Smooth muscle cell (in vitro differentiated cells): ENCODE data around the gene GNA15. TPM values are rescaled to one million over a fixed set of nuclear protein-coding genes. Genes with fewer than 3 reads are reported as not detected.

Experiments
- DNase-seq: peaks from one replicate; lab custom pipeline; 2025; ENCODE audit not compliant: unreplicated experiment; lab: John Stamatoyannopoulos, UW
- H2AFZ ChIP-seq: fragments of 200-600 bp; sonication (generic); 2 replicates; pipeline ENCODE4 v1.6.0; 2016; ENCODE audit warnings: antibody characterized with exemption, low read depth, mild to moderate bottlenecking
- H3F3A ChIP-seq: fragments of 200-600 bp; sonication (generic); 2 replicates; pipeline ENCODE4 v1.6.0; 2017; ENCODE audit warnings: antibody characterized with exemption, low read depth
- H3K27ac ChIP-seq: fragments of 200-600 bp; sonication (generic); 2 replicates; pipeline ENCODE4 v1.5.1; 2016; ENCODE audit warnings: low read depth, mild to moderate bottlenecking
- H3K27me3 ChIP-seq: fragments of 200-600 bp; sonication (generic); 2 replicates; pipeline ENCODE4 v1.6.1; 2016; ENCODE audit warnings: low read depth, mild to moderate bottlenecking
- H3K36me3 ChIP-seq: fragments of 200-600 bp; sonication (generic); 2 replicates; pipeline ENCODE4 v1.5.1; 2016; ENCODE audit warnings: low read depth
- H3K4me1 ChIP-seq: fragments of 200-600 bp; sonication (generic); 2 replicates; pipeline ENCODE4 v1.5.1; 2016; ENCODE audit warnings: low read depth
- H3K4me2 ChIP-seq: fragments of 200-600 bp; sonication (generic); 2 replicates; pipeline ENCODE4 v1.6.0; 2016; ENCODE audit warnings: mild to moderate bottlenecking
- H3K4me3 ChIP-seq: fragments of 200-600 bp; sonication (generic); 2 replicates; pipeline ENCODE4 v1.5.1; 2016; ENCODE audit warnings: mild to moderate bottlenecking
- H3K79me2 ChIP-seq: fragments of 200-600 bp; sonication (generic); 2 replicates; pipeline ENCODE4 v1.6.0; 2016; ENCODE audit warnings: low read depth, mild to moderate bottlenecking
- H3K9ac ChIP-seq: fragments of 200-600 bp; sonication (generic); 2 replicates; pipeline ENCODE4 v1.6.0; 2016; ENCODE audit warnings: low read depth
- H3K9me3 ChIP-seq: fragments of 200-600 bp; sonication (generic); replicated peaks from 2 replicates; pipeline ENCODE4 v1.5.1; 2016; ENCODE audit warnings: low read depth
- H4K20me1 ChIP-seq: fragments of 200-600 bp; sonication (generic); 2 replicates; pipeline ENCODE4 v1.6.0; 2016; ENCODE audit warnings: low read depth
- WGBS: methylation state at CpG from one replicate; pipeline ENCODE4 v1.1.7; 2016; ENCODE audit warnings: low lambda C conversion rate; 5-methylcytosine and 5-hydroxymethylcytosine counted together
- polyA plus RNA-seq: library from polyadenylated mRNA; unstranded; fragments of >200 nt; fragmentation: Nextera tagmentation; extraction: Ambion mirVana; gene quantifications from 2 replicates; pipeline ENCODE4 v1.2.1, GENCODE V29; 2016
- total RNA-seq: library from RNA; depleted of rRNA; stranded (reverse); fragments of >200 nt; gene quantifications from 2 replicates; pipeline ENCODE4 v1.2.3, GENCODE V29; 2014
- TF ChIP-seq, protein P1 (sequence below): fragments of 200-600 bp; sonication (generic); IDR thresholded peaks from 2 replicates; pipeline ENCODE4 v1.5.1; 2017; ENCODE audit warnings: borderline replicate concordance, mild to moderate bottlenecking, antibody characterized with exemption; ENCODE audit not compliant: insufficient read depth, poor library complexity, severe bottlenecking

GNA15 gene
- total and polyA plus RNA-seq, 2 experiments from 2014 or later = 1.2 to 1.8 TPM

DNA sequence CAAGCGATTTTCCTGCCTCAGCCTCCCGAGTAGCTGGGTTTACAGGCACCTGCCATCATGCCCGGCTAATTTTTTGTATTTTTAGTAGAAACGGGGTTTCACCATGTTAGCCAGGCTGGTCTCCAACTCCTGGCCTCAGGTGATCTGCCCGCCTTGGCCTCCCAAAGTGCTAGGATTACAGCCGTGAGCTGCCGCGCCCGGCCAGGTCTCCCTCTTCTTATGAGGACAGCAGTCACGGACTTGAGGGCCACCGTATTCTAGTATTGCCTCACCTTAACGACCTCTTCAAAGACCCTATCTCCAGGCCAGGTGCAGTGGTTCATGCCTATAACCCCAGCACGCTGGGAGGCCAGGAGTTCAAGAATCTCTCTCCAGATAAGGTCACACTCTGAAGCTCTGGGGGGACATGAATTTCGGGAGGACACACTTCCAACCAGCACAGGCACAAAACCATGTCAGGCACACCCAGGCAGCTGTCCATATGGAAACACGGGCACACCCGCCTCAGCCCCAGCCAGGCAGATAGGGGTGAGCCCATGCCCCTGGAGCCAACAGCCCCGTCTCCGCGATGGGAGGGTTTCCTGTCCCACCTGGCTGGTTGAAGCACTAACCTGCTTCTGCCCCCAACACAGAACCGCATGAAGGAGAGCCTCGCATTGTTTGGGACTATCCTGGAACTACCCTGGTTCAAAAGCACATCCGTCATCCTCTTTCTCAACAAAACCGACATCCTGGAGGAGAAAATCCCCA, 21.4 kb downstream of the GNA15 start:
- H3K36me3 ChIP-seq = no peaks in the 10 kb centered on the region

DNA sequence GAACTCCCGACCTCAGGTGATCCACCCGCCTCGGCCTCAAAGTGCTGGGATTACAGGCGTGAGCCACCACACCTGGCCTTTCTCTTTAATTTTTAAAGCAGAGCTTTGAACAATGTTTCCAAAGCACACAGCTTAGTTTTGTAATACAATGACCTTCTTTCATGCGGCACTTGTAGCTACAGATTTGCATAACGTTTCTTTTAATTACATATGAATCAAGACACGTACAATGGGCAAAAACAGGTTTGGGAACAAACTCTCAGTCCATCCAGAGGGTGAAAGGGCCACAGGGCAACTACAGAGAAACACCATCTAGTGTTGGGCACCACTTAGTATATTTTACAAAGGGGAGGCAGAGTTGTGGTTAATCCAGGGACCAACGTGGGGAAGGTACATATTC, 23.7 kb downstream of the GNA15 start:
- no peaks in the 10 kb centered on the region for H3K9me3 ChIP-seq
- WGBS = 75% methylated on average over 8 of the region's 8 CpGs
- H3K4me2 ChIP-seq = no peak overlapping the region
- H2AFZ ChIP-seq = no peak overlapping the region
- H3K27ac ChIP-seq = no peak overlapping the region
- no peaks in the 10 kb centered on the region for H3K4me1 ChIP-seq
- no peaks in the 10 kb centered on the region for H3F3A ChIP-seq
- no peaks in the 10 kb centered on the region for H4K20me1 ChIP-seq
- H3K27me3 ChIP-seq = no peaks in the 10 kb centered on the region
- H3K36me3 ChIP-seq = no peaks in the 10 kb centered on the region
- H3K9ac ChIP-seq = no peak overlapping the region
- TF ChIP-seq, protein P1, sequence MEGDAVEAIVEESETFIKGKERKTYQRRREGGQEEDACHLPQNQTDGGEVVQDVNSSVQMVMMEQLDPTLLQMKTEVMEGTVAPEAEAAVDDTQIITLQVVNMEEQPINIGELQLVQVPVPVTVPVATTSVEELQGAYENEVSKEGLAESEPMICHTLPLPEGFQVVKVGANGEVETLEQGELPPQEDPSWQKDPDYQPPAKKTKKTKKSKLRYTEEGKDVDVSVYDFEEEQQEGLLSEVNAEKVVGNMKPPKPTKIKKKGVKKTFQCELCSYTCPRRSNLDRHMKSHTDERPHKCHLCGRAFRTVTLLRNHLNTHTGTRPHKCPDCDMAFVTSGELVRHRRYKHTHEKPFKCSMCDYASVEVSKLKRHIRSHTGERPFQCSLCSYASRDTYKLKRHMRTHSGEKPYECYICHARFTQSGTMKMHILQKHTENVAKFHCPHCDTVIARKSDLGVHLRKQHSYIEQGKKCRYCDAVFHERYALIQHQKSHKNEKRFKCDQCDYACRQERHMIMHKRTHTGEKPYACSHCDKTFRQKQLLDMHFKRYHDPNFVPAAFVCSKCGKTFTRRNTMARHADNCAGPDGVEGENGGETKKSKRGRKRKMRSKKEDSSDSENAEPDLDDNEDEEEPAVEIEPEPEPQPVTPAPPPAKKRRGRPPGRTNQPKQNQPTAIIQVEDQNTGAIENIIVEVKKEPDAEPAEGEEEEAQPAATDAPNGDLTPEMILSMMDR = no peak
- no peak for DNase-seq
- no peak overlapping the region for H3K4me3 ChIP-seq
- no peaks in the 10 kb centered on the region for H3K79me2 ChIP-seq

More for the DNA sequence above, 21.4 kb downstream of the GNA15 start:
- H3K79me2 ChIP-seq = no peaks in the 10 kb centered on the region
- DNase-seq = no peak
- H4K20me1 ChIP-seq = no peaks in the 10 kb centered on the region
- WGBS = 90% methylated on average over 23 of the region's 23 CpGs
- H3F3A ChIP-seq = no peaks in the 10 kb centered on the region
- no peaks in the 10 kb centered on the region for H3K4me1 ChIP-seq
- no peak overlapping the region for H3K9ac ChIP-seq
- H3K4me3 ChIP-seq = no peak overlapping the region
- TF ChIP-seq, protein P1 = no peak
- H3K27ac ChIP-seq = no peak overlapping the region
- no peaks in the 10 kb centered on the region for H3K9me3 ChIP-seq
- H3K4me2 ChIP-seq = no peak overlapping the region
- H2AFZ ChIP-seq = no peak overlapping the region
- H3K27me3 ChIP-seq = no peaks in the 10 kb centered on the region

DNA sequence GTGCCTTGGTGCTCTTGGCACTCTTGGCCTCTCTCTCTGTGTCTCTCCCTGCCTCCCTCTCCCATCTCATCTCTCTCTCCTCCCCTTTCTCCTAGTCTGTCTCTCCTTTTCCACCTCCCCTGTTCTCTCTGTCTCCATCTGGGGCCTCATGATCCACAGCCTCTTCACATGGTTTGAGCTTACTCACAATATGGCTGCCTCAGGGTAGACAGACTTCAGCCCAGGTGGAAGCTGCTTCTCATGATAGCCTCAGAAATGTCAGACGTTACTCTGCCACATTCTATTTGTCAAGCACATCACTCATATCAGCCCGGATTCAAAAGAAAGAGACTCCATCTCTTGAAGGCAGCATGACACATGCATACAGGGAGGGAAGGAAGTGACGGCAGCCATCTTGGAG, 24.4 kb downstream of the GNA15 start:
- Histone ChIP-seq H4K20me1 (no peaks in the 10 kb centered on the region), H3K36me3 (no peaks in the 10 kb centered on the region), H3K27ac (no peak overlapping the region), H3K9me3 (no peaks in the 10 kb centered on the region), H3K27me3 (no peaks in the 10 kb centered on the region), H3K79me2 (no peaks in the 10 kb centered on the region), H3K4me1 (no peaks in the 10 kb centered on the region), H3K9ac (no peak overlapping the region), H3K4me3 (no peak overlapping the region), H3F3A (no peaks in the 10 kb centered on the region), H2AFZ (no peak overlapping the region), H3K4me2 (no peak overlapping the region)
- WGBS = 93% methylated on average over 3 of the region's 3 CpGs
- no peak for DNase-seq
- TF ChIP-seq, protein P1 = no peak

DNA sequence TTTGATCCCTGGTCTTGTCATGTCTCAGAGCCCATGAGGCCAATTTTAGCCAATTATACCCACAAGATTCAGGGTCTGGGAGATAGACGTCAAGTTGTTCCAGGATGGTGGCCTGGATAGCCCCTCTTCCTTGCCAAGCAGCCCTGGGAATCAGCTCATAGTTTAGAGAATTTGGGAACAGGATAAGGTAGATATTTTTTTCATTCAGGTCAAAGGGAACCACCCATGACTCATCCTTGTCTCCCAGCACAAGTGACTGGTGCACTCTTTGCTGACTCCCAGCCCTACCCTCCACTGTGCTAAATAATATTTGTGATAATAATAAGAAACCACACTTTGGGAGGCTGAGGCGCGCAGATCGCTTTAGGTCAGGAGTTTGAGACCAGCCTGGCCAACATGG, 25.6 kb downstream of the GNA15 start:
- no peaks in the 10 kb centered on the region for H3F3A ChIP-seq
- H3K9ac ChIP-seq = no peak overlapping the region
- H4K20me1 ChIP-seq = no peaks in the 10 kb centered on the region
- DNase-seq = no peak
- no peak overlapping the region for H2AFZ ChIP-seq
- no peaks in the 10 kb centered on the region for H3K79me2 ChIP-seq
- H3K9me3 ChIP-seq = no peaks in the 10 kb centered on the region
- H3K27ac ChIP-seq = no peak overlapping the region
- 92% methylated on average over 4 of the region's 4 CpGs for WGBS
- no peak overlapping the region for H3K4me2 ChIP-seq
- TF ChIP-seq, protein P1 = no peak
- no peaks in the 10 kb centered on the region for H3K27me3 ChIP-seq
- no peak overlapping the region for H3K4me3 ChIP-seq
- no peaks in the 10 kb centered on the region for H3K4me1 ChIP-seq
- H3K36me3 ChIP-seq = no peaks in the 10 kb centered on the region
